NCI-H345 (cell line): Measurements from ENCODE around the gene KPNA3.
"Not testable (repeated sequence)": the region's sequence is repeated elsewhere in the genome, so short reads cannot be mapped to it uniquely, and the experiment has no call there.

ENCODE experiments used
- DNase-seq: peaks from one replicate; lab custom pipeline; 2025; lab: John Stamatoyannopoulos, UW

KPNA3 gene

DNA sequence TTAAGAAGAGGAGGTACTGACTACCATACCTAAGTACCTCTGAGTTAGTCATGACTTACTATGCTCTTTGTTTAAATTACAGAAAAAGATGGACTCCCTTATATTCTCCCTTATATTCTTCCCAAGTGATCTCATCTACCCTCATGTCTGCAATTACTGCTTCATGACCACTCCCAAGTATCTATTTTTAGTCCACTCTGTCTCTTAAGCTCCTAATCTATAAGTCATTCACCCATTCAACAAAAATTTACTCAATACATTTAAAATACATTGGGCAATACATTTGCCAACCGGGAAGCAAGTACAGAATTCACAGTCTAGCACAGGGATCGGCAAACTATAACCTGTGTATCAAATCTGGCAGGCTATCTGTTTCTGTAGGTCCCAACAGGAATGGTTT lies 42.6 kb downstream of the KPNA3 start:
- no peak for DNase-seq

DNA sequence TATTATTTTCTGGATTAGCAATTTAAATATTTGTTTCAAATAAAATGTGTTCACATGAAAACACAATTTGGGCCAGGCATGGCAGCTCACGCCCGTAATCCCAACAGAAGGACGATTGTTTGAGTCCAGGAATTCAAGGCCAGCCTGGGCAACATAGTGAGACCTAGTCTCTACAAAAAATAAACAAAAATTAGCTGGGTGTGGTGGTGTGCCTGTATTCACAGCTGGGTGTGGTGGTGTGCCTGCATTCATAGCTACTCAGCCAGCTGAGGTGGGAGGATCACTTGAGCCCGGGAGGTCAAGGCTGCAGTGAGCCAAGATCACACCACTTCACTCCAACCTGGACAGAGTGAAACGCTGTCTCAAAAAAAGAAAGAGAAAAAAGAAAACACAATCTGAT lies 46.4 kb downstream of the KPNA3 start:
- no peak for DNase-seq

DNA sequence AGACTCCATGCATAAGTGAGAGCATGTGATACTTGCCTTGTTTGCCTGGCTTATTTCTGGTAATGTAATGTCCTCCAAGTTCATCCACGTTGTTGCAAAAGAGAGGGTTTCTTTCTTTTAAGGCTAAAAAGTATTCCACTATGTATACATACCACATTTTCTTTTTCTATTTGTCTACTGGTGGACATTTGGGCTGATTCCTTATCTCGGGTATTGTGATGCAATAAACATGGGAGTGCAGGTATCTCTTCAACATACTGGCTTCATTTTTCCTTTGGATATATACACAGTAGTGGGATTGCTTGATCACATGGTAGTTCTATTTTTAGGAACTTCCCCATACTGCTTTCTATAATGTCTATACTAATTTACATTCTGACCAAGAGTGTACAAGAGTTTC lies 51.6 kb downstream of the KPNA3 start:
- DNase-seq, result no peak

- no peak for DNase-seq
Measured at GRCh38 chr13:49739498-49740187, 52.8 kb downstream of the KPNA3 start.

- DNase-seq, result no peak
Measured at GRCh38 chr13:49733181-49733951, 59.1 kb downstream of the KPNA3 start.

- no peak for DNase-seq
Measured at GRCh38 chr13:49731766-49732165, 60.7 kb downstream of the KPNA3 start.

GRCh38 chr13:49716615-49717014 lies 75.9 kb downstream of the KPNA3 start:
- DNase-seq, result no peak

GRCh38 chr13:49714757-49715156 lies 77.7 kb downstream of the KPNA3 start:
- DNase-seq, result no peak

DNA sequence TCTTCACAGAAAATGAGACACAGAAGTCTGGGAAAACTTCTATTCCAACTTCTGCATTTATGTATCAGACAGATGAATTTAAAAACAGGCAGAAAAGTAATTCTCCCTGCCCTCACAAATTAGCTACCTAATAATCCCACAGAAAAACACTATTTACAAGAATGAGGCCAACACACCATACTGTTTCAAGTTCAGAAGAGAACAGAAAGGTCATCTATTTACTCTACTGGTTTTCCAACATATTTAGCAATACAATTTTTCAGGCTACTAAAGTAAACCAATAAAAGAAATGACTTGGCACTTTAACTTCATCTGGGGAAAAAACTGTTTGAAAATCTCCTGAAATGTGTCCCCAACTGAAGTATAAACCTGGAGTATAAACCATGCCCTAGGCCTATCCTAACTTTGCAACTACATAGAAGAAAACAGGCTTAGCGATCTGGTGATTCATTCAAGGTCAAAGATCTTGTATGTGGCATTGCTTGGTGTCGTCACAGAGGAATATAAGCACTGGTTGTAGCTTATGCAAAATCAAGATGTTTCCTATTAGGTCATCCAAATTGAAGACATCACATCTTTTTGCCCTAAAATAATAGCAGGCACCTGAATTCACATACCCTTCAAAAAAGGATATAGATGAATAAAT lies 81.1 kb downstream of the KPNA3 start:
- DNase-seq, result no peak

GRCh38 chr13:49704264-49704663 lies 88.2 kb downstream of the KPNA3 start:
- not testable (repeated sequence) for DNase-seq

DNA sequence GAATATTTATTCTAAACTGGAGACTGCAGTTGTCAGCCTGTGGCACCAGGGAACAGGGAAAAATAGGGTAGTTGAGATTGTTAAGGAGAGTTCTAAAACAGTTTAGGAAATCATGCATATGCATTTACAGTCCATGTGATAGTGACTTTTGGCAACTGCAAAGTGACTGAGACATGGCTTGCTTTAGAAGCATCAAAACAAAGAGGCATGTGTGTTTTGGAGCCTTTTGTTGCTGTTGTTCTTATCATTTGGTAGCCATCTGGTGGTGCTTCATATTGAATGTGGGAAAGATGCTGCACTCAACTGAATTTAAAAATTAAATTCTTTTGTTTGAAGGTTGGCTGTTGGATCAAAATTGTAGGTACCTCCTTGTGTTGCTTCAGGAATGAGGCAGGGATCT lies 91.0 kb downstream of the KPNA3 start:
- DNase-seq, result no peak

GRCh38 chr13:49697468-49697867 lies 95.0 kb downstream of the KPNA3 start:
- DNase-seq, result no peak

GRCh38 chr13:49694446-49694845 lies 98.0 kb downstream of the KPNA3 start:
- no peak for DNase-seq

DNA sequence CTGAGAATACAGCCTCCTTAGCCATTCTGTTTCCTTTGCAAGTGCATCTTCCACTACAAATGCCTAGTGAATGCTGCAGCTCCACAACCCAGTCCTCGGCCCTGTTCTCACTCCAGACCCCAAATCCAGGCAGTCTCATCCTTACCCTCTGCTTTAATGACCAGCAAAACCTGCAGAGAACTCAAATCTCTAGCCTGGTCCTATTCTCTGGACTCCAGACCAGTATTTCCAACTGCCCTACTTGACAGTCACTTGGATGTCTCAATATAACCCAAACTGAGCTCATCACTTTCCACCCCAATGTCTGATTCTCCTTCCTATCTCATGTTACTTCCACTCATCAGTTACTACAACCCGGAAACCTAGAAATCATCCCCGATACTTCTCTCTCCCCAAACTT lies 98.6 kb downstream of the KPNA3 start:
- DNase-seq, result no peak

GRCh38 chr13:49693191-49693733 lies 99.2 kb downstream of the KPNA3 start:
- no peak for DNase-seq

DNA sequence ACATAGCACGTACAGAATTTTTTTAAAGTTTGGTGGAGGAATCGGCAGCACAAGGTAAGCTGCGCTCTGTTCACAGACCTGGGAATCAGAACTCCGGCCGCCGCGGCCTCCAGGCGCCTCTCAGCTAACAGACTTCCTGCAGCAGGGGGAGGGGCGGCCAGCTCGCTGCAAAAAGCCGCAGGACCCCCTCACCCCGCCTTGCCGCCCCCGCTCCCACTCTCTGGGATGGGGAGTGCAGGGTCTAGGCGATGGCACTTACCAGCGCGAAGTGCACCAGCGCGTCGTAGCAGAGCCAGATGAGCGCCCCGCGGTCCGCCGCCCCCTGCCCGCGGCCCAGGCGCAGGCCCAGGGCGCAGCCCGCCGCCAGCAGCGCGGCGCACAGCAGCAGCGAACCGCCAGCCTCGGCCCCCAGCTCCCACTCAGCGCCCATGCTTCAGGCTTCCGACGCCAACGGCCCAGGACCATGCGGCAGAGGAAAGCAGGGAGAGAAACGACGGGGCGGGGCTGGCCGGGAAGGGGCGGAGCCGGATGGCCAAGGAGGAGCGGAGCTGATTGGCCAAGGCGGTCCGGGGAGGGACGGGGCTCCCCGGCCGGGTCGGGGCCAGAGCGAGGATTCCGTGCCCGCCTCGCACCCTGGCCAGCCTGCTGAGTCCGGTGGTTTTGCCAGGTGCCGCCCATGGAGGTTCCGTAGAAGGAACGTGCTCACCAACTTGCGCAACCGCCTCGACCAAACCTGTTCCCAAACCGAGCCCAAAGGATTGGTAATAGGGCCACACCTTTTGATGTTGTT lies 101.3 kb downstream of the KPNA3 start, which contains the start of gene EBPL:
Gene EBPL, minus strand, starts transcription at position 492 of the 790 bp plus-strand sequence. Its CDS starts 62 bp downstream, at position 430.
- peak; percentile 63 for DNase-seq

GRCh38 chr13:49690133-49690994 lies 102.1 kb downstream of the KPNA3 start:
- no peak for DNase-seq

DNA sequence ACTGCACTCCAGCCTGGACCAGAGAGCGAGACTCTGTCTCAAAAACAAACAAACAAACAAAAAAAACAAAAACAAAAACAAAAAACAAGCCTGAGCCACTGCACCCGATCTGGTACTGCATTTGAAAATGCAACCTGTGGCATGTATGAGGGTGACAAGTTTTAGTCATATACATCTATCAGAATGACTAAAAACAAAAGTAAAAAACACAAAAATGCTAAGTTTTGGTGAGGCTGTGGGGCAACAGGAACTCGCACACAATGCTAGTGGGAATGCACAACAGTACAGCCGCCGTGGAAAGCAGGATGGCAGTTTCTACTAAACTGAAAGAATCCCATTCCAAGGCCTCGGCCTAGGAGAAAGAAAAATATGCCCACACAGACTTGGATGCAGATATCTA lies 109.0 kb downstream of the KPNA3 start:
- DNase-seq, result no peak

DNA sequence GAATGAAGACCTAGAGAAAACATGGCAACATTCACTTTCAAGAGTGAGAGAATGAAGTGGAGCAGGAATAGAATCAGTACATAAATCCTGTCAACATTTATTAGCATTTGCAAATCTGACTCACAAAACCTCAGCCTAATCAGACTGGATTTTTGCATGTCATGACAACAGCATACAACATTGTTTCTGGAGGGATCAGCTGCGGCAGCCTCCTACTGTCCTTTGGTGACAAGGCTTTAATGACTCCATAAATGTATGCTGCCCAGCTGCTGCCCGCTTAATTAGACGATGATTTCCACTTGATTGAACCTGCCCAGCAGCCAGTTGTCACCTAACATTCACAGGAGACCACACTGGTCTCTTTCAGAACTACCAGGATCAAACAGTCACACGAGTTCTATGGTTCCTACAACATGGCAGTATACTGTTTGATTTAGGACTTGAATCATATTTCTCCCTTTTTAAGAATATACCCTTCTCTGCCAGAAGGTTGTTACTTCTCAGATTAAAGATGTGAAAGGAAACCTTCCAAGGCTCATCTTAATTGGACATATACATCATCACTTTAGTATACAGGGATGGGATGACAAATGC lies 110.5 kb downstream of the KPNA3 start:
- DNase-seq, result no peak

GRCh38 chr13:49679246-49679645 lies 113.2 kb downstream of the KPNA3 start:
- no peak for DNase-seq
